Activated CD8-positive, alpha-beta T cell treated with anti-CD3 and anti-CD28 coated beads for 36 hours (primary cell): ENCODE measurements around the gene ERCC6L. TPM values are rescaled to one million over a fixed set of nuclear protein-coding genes. Genes with fewer than 3 reads are reported as not detected.

Source experiments
- ATAC-seq: fragments of 200-7000 bp; cut with Tn5 transposase; one replicate; pipeline ENCODE4 v1.10.0; 2021; ENCODE audit warnings: mild to moderate bottlenecking, moderate library complexity
- CTCF ChIA-PET: fragments of 350-600 bp; sonication (Branson Sonifier 250); formaldehyde crosslinking; loops from one replicate; lab custom pipeline; 2021; ENCODE audit warnings: antibody characterized with exemption; lab: Charles Lee
- POLR2A ChIA-PET: fragments of 350-600 bp; sonication (Branson Sonifier 250); formaldehyde crosslinking; loops from one replicate; lab custom pipeline; 2021; ENCODE audit warnings: antibody characterized with exemption; lab: Charles Lee
- DNase-seq: peaks from one replicate; pipeline ENCODE4 v3.0.0-alpha.2; 2020
- H3K27ac Mint-ChIP-seq: one replicate; pipeline ENCODE4 v1.8.0; 2021; ENCODE audit warnings: mild to moderate bottlenecking, mixed read lengths
- H3K27me3 Mint-ChIP-seq: one replicate; pipeline ENCODE4 v1.8.0; 2021; ENCODE audit warnings: mixed read lengths
- H3K36me3 Mint-ChIP-seq: one replicate; pipeline ENCODE4 v1.8.0; 2021; ENCODE audit warnings: low read depth, mixed read lengths
- H3K4me1 Mint-ChIP-seq: one replicate; pipeline ENCODE4 v1.8.0; 2021; ENCODE audit warnings: low read depth, mixed read lengths
- H3K4me3 Mint-ChIP-seq: one replicate; pipeline ENCODE4 v1.8.0; 2021; ENCODE audit warnings: mild to moderate bottlenecking, moderate library complexity, mixed read lengths
- H3K9me3 Mint-ChIP-seq: one replicate; pipeline ENCODE4 v1.8.0; 2021; ENCODE audit warnings: mixed read lengths
- intact Hi-C: fragments of 100-400 bp; cut with micrococcal nuclease; formaldehyde crosslinking; loops from one replicate; pipeline ENCODE4 v1.10.0; 2022
- total RNA-seq, 2 experiments: library from RNA; stranded (reverse); gene quantifications; one replicate each; pipeline ENCODE4 v1.2.3, GENCODE V29; 2021
- TF ChIP-seq, protein P1 (sequence below): fragments of 200-600 bp; IDR thresholded peaks from one replicate; pipeline ENCODE4 v1.8.0; 2022; ENCODE audit warnings: antibody characterized with exemption, mild to moderate bottlenecking

Gene ERCC6L, protein sequence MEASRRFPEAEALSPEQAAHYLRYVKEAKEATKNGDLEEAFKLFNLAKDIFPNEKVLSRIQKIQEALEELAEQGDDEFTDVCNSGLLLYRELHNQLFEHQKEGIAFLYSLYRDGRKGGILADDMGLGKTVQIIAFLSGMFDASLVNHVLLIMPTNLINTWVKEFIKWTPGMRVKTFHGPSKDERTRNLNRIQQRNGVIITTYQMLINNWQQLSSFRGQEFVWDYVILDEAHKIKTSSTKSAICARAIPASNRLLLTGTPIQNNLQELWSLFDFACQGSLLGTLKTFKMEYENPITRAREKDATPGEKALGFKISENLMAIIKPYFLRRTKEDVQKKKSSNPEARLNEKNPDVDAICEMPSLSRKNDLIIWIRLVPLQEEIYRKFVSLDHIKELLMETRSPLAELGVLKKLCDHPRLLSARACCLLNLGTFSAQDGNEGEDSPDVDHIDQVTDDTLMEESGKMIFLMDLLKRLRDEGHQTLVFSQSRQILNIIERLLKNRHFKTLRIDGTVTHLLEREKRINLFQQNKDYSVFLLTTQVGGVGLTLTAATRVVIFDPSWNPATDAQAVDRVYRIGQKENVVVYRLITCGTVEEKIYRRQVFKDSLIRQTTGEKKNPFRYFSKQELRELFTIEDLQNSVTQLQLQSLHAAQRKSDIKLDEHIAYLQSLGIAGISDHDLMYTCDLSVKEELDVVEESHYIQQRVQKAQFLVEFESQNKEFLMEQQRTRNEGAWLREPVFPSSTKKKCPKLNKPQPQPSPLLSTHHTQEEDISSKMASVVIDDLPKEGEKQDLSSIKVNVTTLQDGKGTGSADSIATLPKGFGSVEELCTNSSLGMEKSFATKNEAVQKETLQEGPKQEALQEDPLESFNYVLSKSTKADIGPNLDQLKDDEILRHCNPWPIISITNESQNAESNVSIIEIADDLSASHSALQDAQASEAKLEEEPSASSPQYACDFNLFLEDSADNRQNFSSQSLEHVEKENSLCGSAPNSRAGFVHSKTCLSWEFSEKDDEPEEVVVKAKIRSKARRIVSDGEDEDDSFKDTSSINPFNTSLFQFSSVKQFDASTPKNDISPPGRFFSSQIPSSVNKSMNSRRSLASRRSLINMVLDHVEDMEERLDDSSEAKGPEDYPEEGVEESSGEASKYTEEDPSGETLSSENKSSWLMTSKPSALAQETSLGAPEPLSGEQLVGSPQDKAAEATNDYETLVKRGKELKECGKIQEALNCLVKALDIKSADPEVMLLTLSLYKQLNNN
- 10 to 100 TPM; 10.3 to 11.3 TPM for total RNA-seq

DNA sequence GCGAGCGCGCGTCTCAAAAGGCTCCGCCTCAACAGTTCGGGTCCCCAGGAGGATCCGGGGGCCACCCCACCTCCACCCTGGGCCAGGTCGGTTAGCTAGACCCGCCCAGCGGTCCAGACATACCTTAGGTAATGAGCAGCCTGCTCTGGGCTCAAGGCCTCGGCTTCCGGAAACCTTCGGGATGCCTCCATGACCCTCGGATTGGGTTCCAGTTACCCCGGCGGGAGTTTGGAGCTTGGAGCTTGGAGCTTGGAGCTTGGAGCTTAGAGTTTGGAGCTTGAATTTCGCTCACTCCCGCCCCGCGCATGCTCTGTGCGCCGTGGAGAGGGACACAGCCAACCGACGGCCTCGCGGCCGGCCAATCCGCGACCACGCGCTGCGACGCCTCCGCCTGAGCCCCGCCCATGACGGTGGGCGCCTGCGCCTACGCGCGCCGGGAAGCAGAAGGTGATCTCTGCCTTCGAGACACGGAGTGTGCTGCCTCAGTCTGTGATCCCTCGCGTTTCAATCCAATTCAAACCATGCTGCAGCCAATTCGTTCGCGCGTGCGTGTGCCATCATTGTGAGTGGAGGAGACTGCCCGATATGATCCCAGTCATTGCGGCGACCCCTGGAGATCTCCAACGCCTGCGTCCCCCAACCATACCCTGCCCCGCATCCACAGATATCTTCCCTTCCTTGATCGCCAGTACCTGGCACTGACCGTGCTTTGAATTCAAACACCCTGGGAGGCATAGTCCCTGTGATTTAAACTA is at the start of gene ERCC6L:
Gene ERCC6L (minus strand): TSS at position 307 of the 755 bp plus-strand sequence. CDS start 116 bp downstream, at position 191.
- H3K27me3 Mint-ChIP-seq = no peaks in the 10 kb centered on the region
- H3K27ac Mint-ChIP-seq = peak within 1 kb of the TSS; percentile 71
- peak within 1 kb of the TSS; percentile 81 for H3K4me3 Mint-ChIP-seq
- intact Hi-C loops = no loop called here
- ATAC-seq (peak; percentile 96), DNase-seq (peak; percentile 88)
- peaks cover 2% of the 10 kb centered on the region for H3K9me3 Mint-ChIP-seq
- TF ChIP-seq, protein P1, sequence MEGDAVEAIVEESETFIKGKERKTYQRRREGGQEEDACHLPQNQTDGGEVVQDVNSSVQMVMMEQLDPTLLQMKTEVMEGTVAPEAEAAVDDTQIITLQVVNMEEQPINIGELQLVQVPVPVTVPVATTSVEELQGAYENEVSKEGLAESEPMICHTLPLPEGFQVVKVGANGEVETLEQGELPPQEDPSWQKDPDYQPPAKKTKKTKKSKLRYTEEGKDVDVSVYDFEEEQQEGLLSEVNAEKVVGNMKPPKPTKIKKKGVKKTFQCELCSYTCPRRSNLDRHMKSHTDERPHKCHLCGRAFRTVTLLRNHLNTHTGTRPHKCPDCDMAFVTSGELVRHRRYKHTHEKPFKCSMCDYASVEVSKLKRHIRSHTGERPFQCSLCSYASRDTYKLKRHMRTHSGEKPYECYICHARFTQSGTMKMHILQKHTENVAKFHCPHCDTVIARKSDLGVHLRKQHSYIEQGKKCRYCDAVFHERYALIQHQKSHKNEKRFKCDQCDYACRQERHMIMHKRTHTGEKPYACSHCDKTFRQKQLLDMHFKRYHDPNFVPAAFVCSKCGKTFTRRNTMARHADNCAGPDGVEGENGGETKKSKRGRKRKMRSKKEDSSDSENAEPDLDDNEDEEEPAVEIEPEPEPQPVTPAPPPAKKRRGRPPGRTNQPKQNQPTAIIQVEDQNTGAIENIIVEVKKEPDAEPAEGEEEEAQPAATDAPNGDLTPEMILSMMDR = no peak
- H3K36me3 Mint-ChIP-seq = peaks cover 11% of the 10 kb centered on the region
- CTCF ChIA-PET = interaction anchor here (1.6 kb wide), 1 partner anchor 38 kb away, joined by 6 read pairs; the partner anchor contains the start of gene RPS4X
- peaks cover 8% of the 10 kb centered on the region for H3K4me1 Mint-ChIP-seq
- POLR2A ChIA-PET = interaction anchor here (0.6 to 2.0 kb wide), 4 partner anchors 12 to 38 kb away, joined by 3 to 8 read pairs (median 6); partner anchors contain the start of gene RPS4X

DNA sequence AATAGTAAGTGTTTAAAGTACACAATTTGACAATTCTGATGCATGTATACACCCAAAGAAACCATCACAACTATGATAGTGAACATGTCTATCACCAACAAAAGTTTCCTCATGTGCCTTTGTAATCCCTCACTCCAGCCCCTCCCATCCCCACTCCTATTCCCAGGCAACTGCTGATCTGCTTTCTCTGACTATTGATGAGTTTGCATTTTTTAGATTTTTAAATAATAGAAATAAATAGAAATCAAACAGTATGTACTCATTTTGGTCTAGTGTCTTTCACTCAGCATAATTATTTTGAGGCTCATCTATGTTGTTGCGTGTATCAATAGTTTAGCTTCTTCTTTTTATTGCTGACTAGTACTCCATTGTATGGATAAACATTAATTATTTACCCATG is 43.5 kb upstream of the ERCC6L start:
- ChIA-PET CTCF (interaction anchor here (1.3 kb wide), 1 partner anchor 37 kb away, joined by 5 read pairs; no protein-coding TSS in a partner anchor), POLR2A (no interaction called here)
- H3K9me3 Mint-ChIP-seq = no peaks in the 10 kb centered on the region
- no peaks in the 10 kb centered on the region for H3K36me3 Mint-ChIP-seq
- peaks cover 2% of the 10 kb centered on the region for H3K4me1 Mint-ChIP-seq
- intact Hi-C loops = no loop called here
- H3K4me3 Mint-ChIP-seq = no peak overlapping the region
- TF ChIP-seq, protein P1 = no peak
- no peak for ATAC-seq
- DNase-seq = no peak
- H3K27me3 Mint-ChIP-seq = peaks cover 3% of the 10 kb centered on the region
- H3K27ac Mint-ChIP-seq = no peak overlapping the region

DNA sequence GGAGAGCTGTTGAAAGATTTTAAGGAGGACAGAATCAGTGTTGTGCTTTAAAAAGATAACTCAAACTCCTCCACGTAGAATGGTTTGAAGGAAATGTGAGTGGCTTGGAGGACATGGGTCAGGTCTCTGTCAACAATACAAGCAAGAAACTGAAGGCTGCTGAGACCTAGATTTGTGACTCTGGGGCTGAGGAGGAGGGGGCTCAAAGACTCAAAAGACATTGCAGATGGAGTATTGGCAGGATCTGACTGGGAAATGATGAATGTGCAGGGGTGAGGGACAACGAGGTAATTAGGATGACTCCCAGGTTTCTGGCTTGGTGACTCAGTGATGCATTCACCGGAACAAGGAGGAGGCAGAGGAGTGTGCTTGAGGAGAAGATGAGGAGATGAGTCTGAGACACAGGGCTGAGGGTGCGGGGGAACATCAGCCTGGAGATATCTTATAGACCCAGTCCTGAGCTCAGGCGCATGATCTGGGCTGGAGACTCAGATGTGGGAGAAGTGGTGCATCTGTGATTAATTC is 41.6 kb upstream of the ERCC6L start:
- Mint-ChIP-seq H3K27me3 (peaks cover 3% of the 10 kb centered on the region), H3K9me3 (no peaks in the 10 kb centered on the region), H3K4me1 (peaks cover 2% of the 10 kb centered on the region), H3K36me3 (peaks cover 11% of the 10 kb centered on the region), H3K4me3 (no peak overlapping the region), H3K27ac (no peak overlapping the region)
- TF ChIP-seq, protein P1 = no peak
- ATAC-seq = no peak
- DNase-seq = no peak
- POLR2A ChIA-PET = no interaction called here
- intact Hi-C loops = no loop called here
- CTCF ChIA-PET = interaction anchor here (0.7 kb wide), 1 partner anchor 18 kb away, joined by 3 read pairs; no protein-coding TSS in a partner anchor

DNA sequence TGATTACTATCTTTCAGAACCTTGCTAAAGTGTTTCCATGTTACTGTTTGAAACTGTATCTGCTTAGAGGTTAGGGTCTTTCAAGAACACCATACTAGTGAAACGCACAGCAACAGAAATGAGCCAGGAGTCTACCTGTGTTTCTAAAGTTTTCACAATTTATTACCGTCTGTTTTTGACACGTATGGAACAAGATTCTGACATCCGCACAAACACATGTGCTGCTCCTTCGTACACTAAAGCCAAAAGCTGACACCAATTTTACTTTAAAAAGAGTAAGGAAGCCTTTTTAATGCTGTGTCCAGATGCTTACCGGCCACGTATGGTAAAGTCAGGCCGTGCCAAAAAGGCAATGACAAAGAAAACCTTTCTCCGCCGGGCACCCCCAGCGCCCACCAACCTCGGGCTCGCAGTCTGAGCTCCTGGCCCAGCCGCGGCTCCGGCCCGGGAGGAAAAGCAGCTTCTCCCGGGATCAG is 37.7 kb upstream of the ERCC6L start:
- TF ChIP-seq, protein P1 = no peak
- Mint-ChIP-seq H3K27me3 (peaks cover 3% of the 10 kb centered on the region), H3K27ac (peak overlapping the region; percentile 87), H3K4me1 (peaks cover 36% of the 10 kb centered on the region), H3K9me3 (no peaks in the 10 kb centered on the region), H3K4me3 (peak overlapping the region; percentile 88), H3K36me3 (peaks cover 50% of the 10 kb centered on the region)
- ChIA-PET POLR2A (interaction anchor here (0.7 to 2.2 kb wide), 14 partner anchors 9 to 993 kb away, joined by 3 to 14 read pairs (median 6); partner anchors contain the start of genes CITED1, ERCC6L, NONO and PHKA1), CTCF (interaction anchor here (0.7 to 2.3 kb wide), 8 partner anchors 9 to 96 kb away, joined by 3 to 8 read pairs (median 5); partner anchors contain the start of genes ERCC6L and PIN4)
- no peak for ATAC-seq
- DNase-seq = no peak
- intact Hi-C loops = no loop called here
